Activated CD4-positive, alpha-beta T cell treated with anti-CD3 and anti-CD28 coated beads, Interleukin-2, amount 50 U/mL, for 1 hour (primary cell): ENCODE data around the gene PALLD.

Experiments used
- DNase-seq: peaks from one replicate; pipeline ENCODE4 v3.0.0-alpha.2; 2020

The PALLD gene

DNA sequence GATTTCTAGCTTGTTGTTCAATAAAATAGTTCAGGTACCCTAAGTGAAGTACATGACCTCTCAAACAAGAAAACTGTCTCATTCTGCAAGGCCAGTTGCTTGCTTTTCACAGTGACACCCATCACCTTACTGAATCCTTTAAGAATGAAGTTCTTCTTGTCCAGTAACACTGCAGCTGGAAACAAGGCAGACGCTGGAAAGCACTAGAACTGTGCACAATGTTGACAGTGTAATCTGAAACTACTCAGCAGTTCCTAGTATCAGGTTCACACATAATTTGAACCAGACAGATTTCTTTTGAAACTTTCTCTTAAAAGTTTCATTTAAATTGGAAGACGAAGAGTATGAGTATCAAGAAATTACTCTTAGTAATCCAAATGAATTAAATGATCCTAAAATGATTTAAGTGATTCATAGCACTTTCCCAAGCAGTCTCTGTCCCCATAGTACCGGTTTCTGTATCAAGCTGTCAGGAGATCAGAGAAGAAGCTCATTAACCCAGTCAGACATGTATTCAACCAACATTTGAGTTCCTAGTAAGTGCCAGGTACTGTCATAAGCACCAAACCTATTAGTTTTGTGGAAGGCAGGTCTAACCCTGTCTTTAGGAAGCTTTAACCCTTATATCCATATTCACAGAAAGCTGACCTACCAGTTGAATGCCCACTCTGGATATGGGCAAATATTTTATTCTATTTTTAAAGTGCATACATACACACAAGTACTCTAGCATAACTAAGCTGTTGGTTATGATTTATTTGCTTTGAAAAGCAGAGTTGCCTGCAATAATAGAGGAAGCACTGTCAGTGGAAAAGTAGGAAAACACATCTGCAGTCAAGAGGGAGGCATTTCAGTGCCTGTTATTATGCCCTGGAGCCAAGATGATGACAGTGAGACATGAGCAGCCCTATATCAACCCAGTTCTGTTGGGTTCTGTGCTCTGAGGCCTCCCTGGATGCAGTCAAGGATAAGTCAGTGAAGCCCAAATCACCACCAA lies 63.6 kb downstream of the PALLD start:
- DNase-seq, result no peak

DNA sequence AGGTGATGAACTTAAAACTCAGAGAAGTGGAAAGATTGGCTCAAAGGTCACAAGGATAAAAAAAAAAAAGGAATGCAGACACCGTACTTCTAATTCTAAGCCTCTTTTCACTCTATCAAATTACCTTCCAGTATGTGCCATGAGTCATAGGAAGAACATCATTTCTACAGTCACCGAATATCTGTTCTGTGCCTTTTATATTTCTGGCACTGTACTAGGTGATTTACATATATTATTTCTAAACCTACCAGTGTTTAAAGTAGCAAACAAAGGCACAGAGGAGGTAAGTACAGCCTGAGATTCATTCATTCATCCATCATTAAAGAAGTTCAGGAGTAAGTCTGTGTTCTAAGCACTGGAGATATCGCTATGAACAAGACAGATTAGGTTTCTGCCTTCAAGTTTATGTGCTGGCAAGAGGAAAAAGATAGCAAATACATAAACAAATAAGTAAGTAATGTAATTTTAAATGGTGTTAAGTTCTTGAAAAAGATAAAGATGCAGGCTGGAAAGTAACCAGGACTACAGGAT lies 65.3 kb downstream of the PALLD start:
- no peak for DNase-seq

DNA sequence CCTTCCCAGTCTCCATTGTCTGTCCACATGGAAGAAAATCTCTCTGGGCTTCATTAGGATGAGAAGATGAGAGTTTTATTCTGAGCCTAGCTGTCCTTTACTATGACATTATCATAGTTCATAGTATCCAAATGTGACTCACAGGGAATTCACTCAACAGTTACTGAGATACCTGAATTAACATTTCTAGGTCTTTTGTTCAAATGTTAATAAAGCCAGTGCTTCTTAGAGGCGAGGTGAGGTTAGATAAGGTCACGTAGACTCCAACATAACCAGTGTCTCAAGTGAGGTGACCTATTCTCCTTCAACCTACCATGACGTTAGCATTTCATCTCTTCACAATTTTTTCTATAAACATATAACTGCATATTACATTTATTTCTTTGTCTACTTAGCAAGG lies 67.2 kb downstream of the PALLD start:
- no peak for DNase-seq

DNA sequence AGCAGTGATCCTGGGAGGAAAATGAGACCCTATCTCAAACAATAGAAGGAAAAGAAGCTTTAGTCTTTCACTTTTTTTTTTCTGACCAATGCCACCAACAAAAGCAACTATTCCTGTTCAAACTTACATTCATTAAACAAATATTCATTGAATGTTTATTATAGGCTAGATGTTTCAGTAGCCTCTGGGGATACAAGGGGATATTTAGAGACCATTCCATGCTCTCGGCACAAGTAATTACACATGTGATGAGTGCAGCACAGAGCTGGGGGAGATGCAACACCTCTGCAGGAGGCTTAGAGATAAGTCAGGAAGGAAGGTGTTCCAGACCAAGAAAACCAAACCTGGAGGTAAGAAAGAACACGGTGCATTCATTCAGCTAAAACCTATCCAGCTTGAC lies 68.3 kb downstream of the PALLD start:
- DNase-seq, result no peak

DNA sequence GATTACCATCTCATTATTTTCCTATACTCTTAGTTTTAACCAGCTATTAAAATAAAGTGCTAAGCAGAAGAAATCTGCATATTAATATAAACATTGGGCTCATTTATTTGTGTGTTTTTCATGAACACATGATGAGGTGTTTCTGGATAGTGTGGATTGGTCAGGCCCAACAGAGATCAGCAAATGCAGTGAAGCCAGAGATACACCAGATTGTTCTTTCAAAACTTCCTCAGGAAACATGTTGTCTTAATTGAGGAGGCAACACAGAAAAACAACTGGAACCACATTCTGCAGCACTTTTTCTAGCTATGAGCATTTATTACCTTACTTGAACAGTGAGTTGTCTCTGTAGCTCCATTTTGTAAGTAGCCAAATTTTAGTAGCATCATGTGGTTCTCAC lies 69.9 kb downstream of the PALLD start:
- DNase-seq, result no peak

DNA sequence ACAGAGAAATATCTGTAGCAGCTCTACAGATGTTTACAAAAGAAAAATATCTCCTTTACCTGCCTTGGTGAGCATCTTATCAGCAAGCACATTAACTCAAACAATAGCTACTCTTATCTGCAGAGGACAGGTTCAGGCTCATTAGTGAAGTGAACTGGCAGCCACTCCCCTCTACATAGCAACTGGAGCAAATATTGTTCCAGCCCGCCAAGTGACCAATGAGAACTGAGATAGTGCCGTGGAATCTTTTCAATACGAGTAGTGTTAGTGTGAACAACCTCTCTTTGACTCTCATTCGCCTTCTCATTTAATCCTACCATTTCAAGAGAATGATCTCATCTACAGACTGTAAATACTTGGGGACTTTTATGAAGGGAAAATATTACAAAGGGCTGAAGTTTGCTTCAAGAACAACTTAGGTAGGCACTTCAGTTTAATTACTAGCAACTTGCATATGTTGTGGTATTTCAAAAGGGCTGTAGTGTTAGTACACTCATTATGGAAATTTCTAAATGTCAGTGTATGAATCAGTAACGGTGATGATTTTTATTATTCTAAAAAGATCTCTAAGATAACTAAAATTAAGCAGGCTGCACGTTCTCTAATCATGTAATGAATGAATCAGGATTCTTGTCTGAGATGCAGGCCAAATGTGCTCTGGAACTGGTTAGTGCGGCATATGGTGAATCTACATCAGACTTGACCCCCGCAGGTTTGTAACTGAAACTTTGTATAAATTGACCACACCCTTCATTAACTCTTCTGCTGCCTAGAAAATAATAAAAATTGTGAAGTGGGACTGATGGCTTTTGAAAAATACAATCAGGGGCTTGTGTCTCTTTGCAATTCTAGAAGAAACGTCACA lies 72.4 kb downstream of the PALLD start:
- DNase-seq, result no peak

DNA sequence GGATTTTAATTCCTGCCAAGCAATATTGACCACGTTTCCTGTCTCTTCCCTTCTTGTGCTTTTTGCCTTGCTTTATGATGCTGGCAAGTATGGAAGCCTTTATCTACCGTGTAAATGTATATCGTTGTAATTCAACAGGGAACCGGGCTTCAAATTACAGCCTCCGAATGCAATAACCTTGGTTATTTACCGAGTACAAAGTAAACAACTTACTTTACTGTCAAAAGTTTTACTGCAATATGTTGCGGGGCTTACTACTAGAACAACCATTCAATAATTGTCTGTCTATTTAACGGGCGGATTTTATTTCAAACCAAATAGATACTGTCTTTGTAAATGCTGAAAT lies 73.1 kb downstream of the PALLD start:
- no peak for DNase-seq

DNA sequence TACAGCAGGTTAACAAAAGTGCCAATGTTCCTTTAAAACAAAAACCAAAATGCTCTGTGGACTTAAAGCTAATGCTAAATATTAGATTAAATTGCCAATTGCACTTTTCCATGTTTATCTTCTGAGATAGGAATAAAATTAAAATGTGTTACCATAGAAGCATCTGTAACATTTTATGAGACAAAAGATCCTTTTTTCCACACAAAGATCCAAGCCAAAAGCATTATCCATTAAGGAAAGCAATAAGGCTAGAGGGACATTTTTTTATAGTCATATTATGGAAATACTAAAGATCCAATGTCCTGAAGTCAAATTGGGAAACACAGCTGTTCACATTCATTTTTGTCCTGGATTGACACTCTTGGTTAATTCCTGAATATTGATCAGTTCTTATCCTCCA lies 73.6 kb downstream of the PALLD start:
- no peak for DNase-seq

DNA sequence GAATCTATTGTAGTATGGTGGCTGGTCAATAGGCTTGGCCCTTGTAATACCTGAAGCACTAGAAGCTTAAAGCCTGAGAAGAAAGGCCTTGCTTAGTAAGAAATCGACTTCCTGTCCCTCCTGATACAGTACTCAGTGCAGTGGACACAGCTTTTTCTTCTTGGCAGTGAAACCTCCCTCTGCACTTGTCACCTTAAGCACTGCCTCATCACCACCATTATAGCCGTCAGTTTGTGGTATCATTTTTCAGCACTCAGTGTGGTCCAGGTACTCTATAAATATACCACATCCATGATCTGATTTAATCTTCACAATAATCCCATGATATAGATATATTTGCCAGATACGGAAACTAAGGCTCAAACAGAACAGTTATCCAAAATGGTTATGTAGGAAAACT lies 75.2 kb downstream of the PALLD start:
- DNase-seq, result no peak

DNA sequence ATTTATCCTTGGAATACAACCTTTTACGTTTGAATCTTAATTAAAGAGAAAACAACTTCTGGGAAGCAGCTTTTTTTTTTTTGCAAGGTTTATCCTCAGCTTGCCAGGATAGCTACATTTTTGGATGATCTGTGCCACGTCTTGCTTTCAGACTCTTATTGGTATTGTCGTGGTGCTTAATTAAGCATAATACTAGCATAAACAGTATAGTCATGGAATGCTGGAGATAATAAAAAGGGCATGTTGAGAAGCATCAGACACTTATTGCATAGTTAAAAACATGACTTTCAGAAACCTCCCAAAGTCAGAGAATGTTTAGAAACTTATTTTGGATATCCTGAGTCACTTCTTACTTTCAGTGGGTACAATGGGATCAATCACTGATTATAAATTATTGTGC lies 77.0 kb downstream of the PALLD start:
- no peak for DNase-seq

DNA sequence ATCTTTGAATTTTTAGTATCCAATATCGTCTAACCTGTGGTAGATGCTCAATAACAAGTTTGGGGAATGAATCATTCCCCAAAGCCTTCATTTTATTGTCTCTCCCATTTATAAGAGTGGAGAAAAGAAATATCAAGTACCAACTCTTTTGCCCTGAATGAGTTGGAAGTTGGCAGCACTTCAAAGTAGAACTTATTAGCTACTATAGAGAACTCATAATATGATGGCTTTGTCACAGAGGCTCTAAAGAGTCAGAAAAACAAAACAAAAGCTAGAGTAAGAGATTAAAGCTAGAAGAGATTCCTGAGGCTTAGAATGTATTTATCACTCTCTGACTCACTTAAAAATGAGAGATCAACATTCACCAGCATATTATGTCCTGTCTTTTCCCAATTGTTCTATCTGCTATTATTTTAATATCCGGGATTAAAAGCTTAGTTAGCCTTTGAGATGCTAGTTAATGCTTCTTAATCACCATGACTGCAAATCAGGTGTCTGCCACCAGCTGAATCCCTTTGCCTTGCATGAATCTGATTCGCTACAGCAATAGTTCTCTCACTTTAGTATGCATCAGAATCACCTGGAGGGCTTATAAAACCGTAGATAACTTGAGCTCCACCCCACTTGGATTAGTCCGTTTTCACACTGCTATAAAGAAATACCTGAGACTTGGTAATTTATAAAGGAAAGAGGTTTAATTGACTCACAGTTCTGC lies 77.9 kb downstream of the PALLD start:
- DNase-seq, result no peak

DNA sequence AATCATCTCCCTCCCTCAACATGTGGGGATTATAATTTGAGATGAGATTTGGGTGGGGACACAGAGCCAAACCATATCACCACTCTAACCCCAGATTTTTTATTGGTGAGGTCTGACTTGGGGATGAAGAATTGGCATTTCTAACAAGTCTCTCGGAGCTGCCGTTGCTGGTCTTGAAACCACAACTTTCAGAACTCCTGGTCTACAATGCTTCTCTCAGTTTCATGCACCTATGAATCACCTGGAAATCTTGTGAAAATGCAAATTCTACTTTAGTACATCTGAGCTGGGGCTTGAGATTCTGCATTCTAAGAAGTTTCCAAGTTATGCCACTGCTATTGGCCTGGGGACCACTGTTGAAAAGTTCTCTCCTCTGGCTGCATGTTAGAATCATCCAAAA lies 78.6 kb downstream of the PALLD start:
- DNase-seq, result no peak

DNA sequence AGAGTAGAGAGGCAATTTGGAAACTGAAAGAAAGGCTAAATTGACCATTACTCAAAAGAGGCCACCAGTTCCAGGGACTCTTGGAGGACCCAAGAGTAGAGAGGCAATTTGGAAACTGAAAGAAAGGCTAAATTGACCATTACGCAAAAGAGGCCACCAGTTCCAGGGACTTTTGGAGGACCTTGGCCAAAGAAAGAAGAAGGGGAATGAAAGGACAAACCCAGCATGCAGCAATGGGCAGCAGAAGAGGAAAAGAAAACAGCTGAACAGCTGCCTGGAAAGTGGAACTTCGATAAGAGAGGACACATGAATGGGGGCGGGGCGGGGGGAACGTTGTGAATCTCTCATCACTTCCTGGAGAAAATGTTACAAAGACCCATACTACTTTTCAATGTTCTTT lies 80.8 kb downstream of the PALLD start:
- no peak for DNase-seq

DNA sequence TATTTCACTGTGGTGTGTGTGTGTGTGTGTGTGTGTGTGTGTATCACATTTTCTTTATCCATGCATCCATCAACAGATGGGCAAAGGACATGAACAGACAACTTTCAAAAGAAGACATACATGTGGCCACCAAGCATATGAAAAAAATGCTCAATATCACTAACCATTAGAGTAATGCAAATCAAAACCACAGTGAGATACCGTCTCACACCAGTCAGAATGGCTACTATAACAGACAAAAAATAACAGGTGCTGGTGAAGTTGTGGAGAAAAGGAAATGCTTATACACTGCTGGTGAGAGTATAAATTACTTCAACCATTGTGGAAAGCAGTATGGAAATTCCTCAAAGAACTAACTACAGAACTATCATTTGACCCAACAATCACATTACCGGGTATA lies 83.4 kb downstream of the PALLD start:
- no peak for DNase-seq

DNA sequence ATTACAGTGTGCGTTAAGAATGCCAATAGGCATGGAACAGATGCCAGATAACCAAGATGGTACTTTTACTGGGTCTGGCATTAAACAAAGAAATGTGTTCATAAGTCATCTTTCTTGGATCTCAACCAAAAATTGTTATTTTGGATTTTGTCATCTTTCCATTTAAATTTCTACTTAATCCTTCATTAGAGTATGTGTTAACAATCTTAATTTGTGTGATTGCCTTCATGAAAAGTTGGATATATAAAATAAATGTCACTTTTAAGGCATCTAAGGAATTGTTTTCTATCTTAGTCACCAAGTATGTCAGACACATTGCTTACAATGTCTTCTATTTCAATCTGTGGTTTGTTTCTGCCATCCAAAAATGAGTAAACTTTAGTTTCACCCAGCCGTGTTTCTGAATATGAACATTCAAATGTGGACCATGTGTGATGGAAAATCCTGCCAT lies 87.5 kb downstream of the PALLD start:
- DNase-seq, result no peak

DNA sequence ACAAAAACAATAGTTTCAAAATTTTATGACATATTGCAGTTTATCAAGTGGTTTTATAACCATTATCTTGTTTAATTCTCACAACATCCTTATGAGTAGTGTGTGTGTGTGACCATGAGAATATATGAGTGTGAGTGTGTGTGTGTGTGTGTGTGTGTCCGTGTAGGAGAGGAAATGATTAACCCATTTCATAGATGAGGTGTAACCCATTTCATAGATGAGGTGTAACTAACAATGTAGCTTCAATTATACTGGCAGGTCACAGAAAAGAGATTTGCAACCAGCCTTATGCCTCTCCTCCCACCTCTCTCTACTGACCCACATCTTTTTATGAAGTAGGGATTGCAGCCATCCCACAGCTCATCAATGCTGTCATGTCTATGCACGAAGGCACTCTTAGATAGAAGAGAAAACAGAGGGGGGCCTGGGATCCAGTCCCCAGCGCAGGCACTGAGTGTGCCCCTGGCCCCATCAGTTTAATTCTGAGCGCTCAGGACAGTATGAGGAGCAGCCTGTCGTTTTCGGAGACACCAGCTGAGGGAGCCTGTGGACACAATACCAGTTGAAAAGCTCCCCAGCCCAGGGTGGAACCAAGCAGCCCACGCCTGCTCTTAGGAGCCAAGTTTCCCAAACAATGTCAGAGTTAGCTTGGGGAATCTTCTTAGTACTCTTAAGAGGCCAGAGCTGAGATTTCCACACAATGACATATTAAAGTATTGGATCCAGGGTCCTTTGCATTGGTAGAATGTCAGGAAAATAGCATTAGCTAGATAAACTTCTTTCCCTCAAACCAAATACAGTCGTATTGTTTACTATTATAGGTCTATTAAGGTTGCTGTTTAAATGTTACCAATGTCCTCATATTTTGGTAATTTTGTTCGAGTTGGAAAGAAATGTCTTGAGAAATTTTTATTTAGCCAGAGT lies 88.6 kb downstream of the PALLD start:
- peak; percentile 3 for DNase-seq

DNA sequence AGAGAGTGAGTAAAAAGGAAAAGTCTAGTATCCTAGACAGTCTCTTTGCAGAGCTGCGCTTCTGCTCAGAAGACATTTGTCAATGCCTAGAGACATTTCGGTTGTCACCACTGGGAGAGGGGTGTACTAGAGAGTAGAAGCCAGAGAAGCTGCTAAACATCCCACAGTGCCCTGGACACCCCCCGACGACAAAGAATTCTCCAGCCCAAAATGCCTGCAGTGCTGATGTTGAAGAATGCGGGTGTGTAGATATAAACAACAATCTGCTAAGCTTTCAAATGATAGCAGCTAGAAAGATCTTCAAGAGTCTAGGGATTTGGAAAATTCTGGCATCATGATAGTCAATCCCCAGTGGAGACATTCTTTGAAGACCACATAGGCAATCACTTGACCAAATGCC lies 90.1 kb downstream of the PALLD start:
- no peak for DNase-seq

DNA sequence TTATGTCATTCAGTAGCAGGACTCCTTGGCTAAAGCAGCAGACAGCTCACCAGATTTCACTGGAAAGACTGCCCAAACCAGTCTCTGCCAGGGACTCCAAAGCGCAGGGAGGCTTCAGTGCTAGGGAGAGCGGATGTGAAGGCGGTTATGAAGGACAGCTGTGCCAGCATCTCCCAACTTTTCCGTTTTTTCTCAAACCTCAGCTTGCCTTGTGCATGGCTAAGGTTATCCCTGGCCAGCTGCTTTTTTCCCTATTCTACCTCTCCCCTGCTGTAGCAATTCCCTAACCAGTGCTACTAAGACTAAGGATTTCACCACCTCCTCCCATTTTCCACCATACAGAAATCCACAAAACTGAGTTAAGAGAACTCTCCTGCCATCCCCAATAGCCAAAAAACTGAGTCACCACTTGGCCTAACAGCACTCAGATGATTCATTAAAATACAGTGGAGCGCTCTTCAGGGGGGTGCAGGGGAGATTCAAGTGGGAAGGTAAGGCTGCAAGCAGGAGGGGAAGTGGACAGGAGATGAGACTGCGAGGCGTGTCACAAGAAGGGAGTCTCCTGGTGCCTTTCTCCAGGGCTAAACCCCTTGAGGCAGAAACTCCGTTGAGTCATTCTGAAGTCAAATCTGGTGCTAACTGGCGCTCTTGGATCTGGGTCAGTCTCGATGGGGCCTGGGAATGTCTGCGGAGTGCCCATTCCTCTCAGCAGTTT lies 90.7 kb downstream of the PALLD start:
- DNase-seq, result no peak

DNA sequence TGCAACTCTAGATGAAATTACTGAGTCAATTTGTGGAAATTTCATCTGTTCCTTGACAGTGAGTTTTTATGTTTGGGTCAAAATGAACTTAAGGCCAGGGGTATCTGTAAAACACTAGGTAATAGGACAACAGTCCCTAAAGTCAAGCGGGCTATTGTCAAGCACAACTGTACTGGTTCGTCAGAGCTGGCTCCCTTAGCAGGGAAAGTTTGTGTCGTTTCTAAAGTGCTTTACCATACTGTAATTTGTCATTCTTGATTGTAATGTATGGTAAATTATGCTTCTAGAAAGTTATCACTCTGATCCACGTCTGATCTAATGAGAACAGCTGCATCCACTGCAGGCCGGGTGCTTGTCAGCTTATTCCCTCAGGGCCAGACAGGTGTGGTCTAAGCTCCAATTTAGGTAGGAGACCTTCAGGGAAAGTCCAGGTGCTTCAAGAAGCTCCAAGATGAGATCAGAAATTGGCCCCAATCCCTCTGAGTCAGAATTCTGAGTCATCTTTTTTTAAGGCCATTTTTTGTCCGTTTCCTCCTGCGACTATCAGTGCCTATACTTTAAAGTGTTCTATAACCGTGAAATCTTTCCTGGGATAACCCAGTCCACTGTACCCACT lies 92.2 kb downstream of the PALLD start:
- DNase-seq, result no peak

DNA sequence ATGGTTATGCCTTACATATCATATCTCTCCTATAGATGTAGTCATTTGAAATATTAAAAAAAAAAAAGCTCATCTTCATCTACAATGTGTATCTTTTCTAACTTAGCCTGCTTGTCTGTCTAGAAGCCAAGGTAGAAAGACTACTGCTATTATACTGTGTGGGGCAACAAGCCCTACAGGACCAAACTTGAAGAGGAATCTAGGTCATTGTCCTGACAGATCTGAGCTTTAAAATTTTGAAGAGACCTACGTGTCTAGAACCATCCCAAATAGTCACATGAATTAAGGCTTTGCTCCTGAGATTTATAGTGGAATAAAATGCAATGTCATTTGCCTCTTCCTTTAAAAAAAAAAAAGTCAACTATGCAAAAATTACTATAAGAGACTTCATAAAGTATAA lies 95.8 kb downstream of the PALLD start:
- no peak for DNase-seq

DNA sequence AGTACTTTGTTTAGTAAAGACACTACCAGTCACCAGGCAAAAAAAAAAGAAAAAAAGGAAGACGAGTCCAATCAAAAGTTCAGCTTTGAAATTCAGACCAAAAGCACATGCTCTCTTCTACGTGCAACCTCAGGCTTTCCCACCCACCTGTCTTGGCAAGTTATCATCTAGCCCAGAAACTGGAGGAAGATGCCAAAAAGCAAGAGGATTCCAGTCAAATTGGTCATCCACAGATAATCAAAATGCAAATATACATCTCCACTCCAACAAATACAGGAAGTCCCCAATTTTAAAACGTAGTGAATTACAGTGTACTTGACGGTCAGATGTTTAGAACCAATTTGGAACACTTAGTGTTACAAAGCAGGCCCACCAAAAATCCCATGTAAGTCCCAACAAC lies 96.5 kb downstream of the PALLD start:
- no peak for DNase-seq
